ENCODE measurements around the gene EGFLAM. TPM values are rescaled to one million over a fixed set of nuclear protein-coding genes. Genes with fewer than 3 reads are reported as not detected.

EGFLAM gene
- total RNA-seq, 4 donors from 2014 or later = 6.6 to 13.6 (median 9.8) TPM

GRCh38 chr5:38292228-38292627 lies 33.9 kb downstream of the EGFLAM start:
- Histone ChIP-seq H3K27me3 (peaks cover 0 to 4% (median 0%) of the 10 kb centered on the region in 4 donors), H3K36me3 (no peaks in the 10 kb centered on the region), H3K27ac (replicated peaks in 1 of 4) (no peak overlapping the region), H3K9me3 (no peaks in the 10 kb centered on the region), H3K4me3 (no peak overlapping the region), H3K4me1 (no peaks in the 10 kb centered on the region)
- intact Hi-C loops (cut with DNase I) = no loop called here
- 86% methylated on average over 3 of the region's 3 CpGs for WGBS
- TF ChIP-seq POLR2A (IDR thresholded peaks at IDR 0.05; ENCODE audit: low read depth) (no peak), POLR2AphosphoS5 (IDR thresholded peaks at IDR 0.05) (no peak), EP300 (IDR thresholded peaks at IDR 0.05) (no peak), CTCF (IDR thresholded peaks at IDR 0.05) (no peak)
- DNase-seq (ENCODE audit: extremely low spot score) = peak; percentile 66

- DNase-seq (ENCODE audit: extremely low spot score) = no peak
- 94% methylated on average over 2 of the region's 2 CpGs for WGBS
- intact Hi-C loops (cut with DNase I) = no loop called here
- no peaks in the 10 kb centered on the region for H3K4me1 ChIP-seq
- peaks cover 0 to 4% (median 0%) of the 10 kb centered on the region in 4 donors for H3K27me3 ChIP-seq
- no peaks in the 10 kb centered on the region for H3K9me3 ChIP-seq
- TF ChIP-seq POLR2AphosphoS5 (IDR thresholded peaks at IDR 0.05) (no peak), POLR2A (IDR thresholded peaks at IDR 0.05; ENCODE audit: low read depth) (no peak), CTCF (IDR thresholded peaks at IDR 0.05) (no peak), EP300 (IDR thresholded peaks at IDR 0.05) (no peak)
- H3K36me3 ChIP-seq = no peaks in the 10 kb centered on the region
- H3K4me3 ChIP-seq = no peak overlapping the region
- H3K27ac ChIP-seq (replicated peaks in 1 of 4) = no peak overlapping the region
Measured at GRCh38 chr5:38295751-38296150, 37.4 kb downstream of the EGFLAM start.

GRCh38 chr5:38297830-38298608 lies 39.7 kb downstream of the EGFLAM start:
- H3K9me3 ChIP-seq = peaks cover 0 to 2% (median 0%) of the 10 kb centered on the region in 4 donors
- no peak overlapping the region for H3K4me3 ChIP-seq
- no peak for TF ChIP-seq EP300 (IDR thresholded peaks at IDR 0.05)
- TF ChIP-seq CTCF (IDR thresholded peaks at IDR 0.05) = no peak
- no peak for TF ChIP-seq POLR2A (IDR thresholded peaks at IDR 0.05; ENCODE audit: low read depth)
- TF ChIP-seq POLR2AphosphoS5 (IDR thresholded peaks at IDR 0.05) = no peak
- peak overlapping the region in 3 of 4 donors; percentile 5 to 30 (median 7) for H3K27ac ChIP-seq (replicated peaks in 1 of 4)
- no peaks in the 10 kb centered on the region for H3K36me3 ChIP-seq
- 31% methylated on average over 8 of the region's 8 CpGs for WGBS
- H3K27me3 ChIP-seq = peaks cover 0 to 4% (median 0%) of the 10 kb centered on the region in 4 donors
- peak; percentile 92 for DNase-seq (ENCODE audit: extremely low spot score)
- intact Hi-C loops (cut with DNase I) = no loop called here
- H3K4me1 ChIP-seq = no peaks in the 10 kb centered on the region

- intact Hi-C loops (cut with DNase I) = no loop called here
- WGBS = 81% methylated on average over 1 of the region's 1 CpG
Measured at GRCh38 chr5:38299585-38299984, 41.2 kb downstream of the EGFLAM start.

More at GRCh38 chr5:38299585-38299984, 41.2 kb downstream of the EGFLAM start:
- Histone ChIP-seq H3K4me3 (no peak overlapping the region), H3K4me1 (no peaks in the 10 kb centered on the region), H3K36me3 (no peaks in the 10 kb centered on the region), H3K27me3 (peaks cover 0 to 4% (median 0%) of the 10 kb centered on the region in 4 donors), H3K27ac (replicated peaks in 1 of 4) (no peak overlapping the region), H3K9me3 (peaks cover 0 to 16% (median 8%) of the 10 kb centered on the region in 4 donors)
- DNase-seq (ENCODE audit: extremely low spot score) = no peak
- no peak for TF ChIP-seq POLR2A (IDR thresholded peaks at IDR 0.05; ENCODE audit: low read depth)
- TF ChIP-seq POLR2AphosphoS5 (IDR thresholded peaks at IDR 0.05) = no peak
- TF ChIP-seq CTCF (IDR thresholded peaks at IDR 0.05) = no peak
- TF ChIP-seq EP300 (IDR thresholded peaks at IDR 0.05) = no peak

Measured in esophagus muscularis mucosa (tissue), 4 donors.